ENCODE results near the gene ENPP1. TPM values are rescaled to one million over a fixed set of nuclear protein-coding genes. Genes with fewer than 3 reads are reported as not detected.

Gene ENPP1
- total RNA-seq, 6 experiments from 2014 or later, result 27.5 to 61.6 (median 45.6) TPM

DNA sequence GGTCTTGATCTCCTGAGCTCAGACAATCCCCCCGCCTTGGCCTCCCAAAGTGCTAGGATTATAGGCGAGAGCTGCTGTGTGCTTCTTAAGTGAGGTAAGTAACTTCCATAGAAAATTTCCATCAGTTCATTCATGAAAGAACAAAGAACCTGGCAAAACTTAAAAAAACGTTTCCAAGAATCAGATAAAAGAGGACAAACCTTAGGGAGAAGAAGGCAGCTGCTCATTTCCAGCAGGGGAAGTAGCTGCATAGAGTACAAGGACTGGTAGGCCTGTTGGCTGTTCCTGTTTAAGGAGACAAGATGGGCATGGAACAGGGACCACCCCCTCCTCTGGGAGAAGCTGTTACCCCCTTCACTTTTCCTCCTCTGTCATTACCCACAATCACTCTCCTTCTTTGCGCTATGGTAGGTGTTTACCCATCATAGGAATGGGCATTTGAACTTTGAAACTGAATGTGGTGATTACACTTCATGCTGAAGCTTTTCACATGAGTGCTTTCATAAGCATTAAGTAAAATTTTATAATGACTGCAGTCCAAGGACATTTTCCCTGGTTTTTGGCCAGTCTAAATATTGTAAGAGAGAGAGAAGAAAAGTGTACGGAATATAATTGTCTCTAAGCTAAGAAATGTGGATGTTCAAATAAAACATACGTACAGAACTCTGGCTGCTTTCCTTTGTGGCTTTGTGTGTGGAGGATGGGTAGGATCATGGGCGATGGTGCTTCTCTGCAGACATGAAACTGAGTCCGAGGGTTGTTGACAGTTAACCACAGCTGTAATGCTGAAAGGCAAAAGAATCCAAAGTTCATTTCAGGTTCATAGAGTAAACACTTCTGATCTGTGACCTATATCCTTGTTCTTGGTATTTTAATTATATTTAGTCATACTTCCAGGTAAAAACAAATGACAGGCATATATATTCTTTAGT, 86.9 kb downstream of the ENPP1 start:
- no peak for TF ChIP-seq POLR2A (IDR thresholded peaks at IDR 0.05)
- TF ChIP-seq, protein P1, sequence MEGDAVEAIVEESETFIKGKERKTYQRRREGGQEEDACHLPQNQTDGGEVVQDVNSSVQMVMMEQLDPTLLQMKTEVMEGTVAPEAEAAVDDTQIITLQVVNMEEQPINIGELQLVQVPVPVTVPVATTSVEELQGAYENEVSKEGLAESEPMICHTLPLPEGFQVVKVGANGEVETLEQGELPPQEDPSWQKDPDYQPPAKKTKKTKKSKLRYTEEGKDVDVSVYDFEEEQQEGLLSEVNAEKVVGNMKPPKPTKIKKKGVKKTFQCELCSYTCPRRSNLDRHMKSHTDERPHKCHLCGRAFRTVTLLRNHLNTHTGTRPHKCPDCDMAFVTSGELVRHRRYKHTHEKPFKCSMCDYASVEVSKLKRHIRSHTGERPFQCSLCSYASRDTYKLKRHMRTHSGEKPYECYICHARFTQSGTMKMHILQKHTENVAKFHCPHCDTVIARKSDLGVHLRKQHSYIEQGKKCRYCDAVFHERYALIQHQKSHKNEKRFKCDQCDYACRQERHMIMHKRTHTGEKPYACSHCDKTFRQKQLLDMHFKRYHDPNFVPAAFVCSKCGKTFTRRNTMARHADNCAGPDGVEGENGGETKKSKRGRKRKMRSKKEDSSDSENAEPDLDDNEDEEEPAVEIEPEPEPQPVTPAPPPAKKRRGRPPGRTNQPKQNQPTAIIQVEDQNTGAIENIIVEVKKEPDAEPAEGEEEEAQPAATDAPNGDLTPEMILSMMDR (IDR thresholded peaks at IDR 0.05), result no peak
- H3K27ac ChIP-seq, result peak overlapping the region; percentile 85 to 97 (median 96)
- peaks cover 0 to 19% (median 6%) of the 10 kb centered on the region in 4 donors for H3K36me3 ChIP-seq
- ATAC-seq (peak; percentile 84 to 94 (median 90)), DNase-seq (peak in 1 of 3 donors; percentile 76)
- H3K27me3 ChIP-seq, result no peaks in the 10 kb centered on the region
- peaks cover 0 to 30% (median 10%) of the 10 kb centered on the region in 4 donors for H3K4me1 ChIP-seq
- H3K4me3 ChIP-seq, result peak overlapping the region in 2 of 3 donors; percentile 13 to 17
- intact Hi-C loops (cut with DNase I), result no loop called here
- WGBS (ENCODE audit: insufficient coverage, low coverage, low lambda C conversion rate, missing lambda C conversion rate), result 26% methylated on average over 8 of the region's 8 CpGs
- H3K9me3 ChIP-seq, result no peaks in the 10 kb centered on the region

DNA sequence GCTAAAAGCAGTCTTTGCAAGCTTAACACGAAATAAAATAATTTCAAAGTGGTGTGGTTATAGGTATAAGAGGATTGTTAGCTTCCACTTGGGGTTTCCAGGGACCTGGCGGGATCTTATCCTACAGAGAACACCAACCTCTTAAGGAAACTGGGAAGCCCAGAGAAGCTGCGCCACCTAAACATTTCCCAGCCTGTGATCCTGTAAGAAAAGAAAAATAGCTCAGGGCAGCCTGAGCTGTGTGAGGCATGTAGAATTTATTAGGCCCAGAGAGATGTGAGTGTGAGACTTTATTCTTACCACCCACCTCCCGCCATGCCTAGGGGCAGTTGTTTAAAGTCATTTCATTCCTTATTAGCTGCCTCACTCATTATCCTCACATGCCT, 89.2 kb downstream of the ENPP1 start:
- no peak for TF ChIP-seq POLR2A (IDR thresholded peaks at IDR 0.05)
- TF ChIP-seq, protein P1 (IDR thresholded peaks at IDR 0.05), result no peak
- H3K27ac ChIP-seq, result peak overlapping the region in 1 of 3 donors; percentile 18
- intact Hi-C loops (cut with DNase I), result no loop called here
- H3K36me3 ChIP-seq, result no peaks in the 10 kb centered on the region
- no peaks in the 10 kb centered on the region for H3K9me3 ChIP-seq
- DNase-seq, result no peak
- 91% methylated on average over 4 of the region's 4 CpGs for WGBS (ENCODE audit: insufficient coverage, low coverage, low lambda C conversion rate, missing lambda C conversion rate)
- ATAC-seq, result no peak
- H3K27me3 ChIP-seq, result no peaks in the 10 kb centered on the region
- H3K4me3 ChIP-seq, result no peak overlapping the region
- peaks cover 0 to 28% (median 8%) of the 10 kb centered on the region in 4 donors for H3K4me1 ChIP-seq

DNA sequence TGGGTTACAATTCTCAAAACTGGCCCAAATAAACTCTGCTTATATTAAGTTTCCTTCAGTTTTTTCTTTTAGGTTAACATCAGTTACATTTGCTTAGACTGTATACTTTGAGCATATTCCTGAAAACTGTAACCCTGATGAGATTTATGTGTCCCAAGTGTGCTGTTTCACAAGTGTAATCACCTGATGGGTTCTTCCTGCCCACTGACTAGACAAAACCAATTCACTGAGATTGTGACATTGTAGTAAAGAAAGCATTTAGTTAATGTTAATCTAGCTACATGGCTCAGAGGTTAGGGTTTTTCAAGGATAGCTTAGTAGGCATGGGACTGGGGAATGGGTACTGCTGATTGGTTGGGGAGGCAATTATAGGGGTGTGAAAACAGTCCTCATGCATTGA, 89.8 kb downstream of the ENPP1 start:
- intact Hi-C loops (cut with DNase I), result no loop called here
- no peak for ATAC-seq
- H3K4me3 ChIP-seq, result no peak overlapping the region

DNA sequence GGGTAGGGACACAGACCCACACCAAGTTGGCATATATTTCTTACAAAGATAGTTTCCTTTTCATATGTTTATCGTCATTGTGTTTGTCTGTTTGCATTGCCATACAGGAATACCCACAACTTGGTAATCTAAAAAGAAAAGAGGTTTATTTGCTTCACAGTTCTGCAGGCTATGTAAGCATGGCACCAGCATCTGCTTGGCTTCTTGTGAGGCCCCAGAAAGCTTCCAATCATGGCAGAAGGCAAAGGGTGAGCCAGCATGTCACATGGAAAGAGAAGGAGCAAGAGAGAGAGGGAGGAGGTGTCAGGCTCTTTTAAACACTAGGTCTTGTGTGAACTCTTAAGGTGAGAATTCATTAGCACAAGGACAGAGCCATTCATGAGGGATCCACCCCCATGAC, 90.9 kb downstream of the ENPP1 start:
- DNase-seq, result no peak

More for the DNA sequence above, 89.8 kb downstream of the ENPP1 start:
- Histone ChIP-seq H3K4me1 (peaks cover 0 to 22% (median 5%) of the 10 kb centered on the region in 4 donors), H3K9me3 (no peaks in the 10 kb centered on the region), H3K36me3 (no peaks in the 10 kb centered on the region), H3K27ac (no peak overlapping the region), H3K27me3 (no peaks in the 10 kb centered on the region)
- no peak for DNase-seq
- TF ChIP-seq POLR2A (IDR thresholded peaks at IDR 0.05), result no peak
- TF ChIP-seq, protein P1 (IDR thresholded peaks at IDR 0.05), result no peak

More for the DNA sequence above, 90.9 kb downstream of the ENPP1 start:
- no peak for ATAC-seq
- WGBS (ENCODE audit: insufficient coverage, low coverage, low lambda C conversion rate, missing lambda C conversion rate), result 64% methylated on average over 1 of the region's 1 CpG
- H3K36me3 ChIP-seq, result no peaks in the 10 kb centered on the region
- H3K9me3 ChIP-seq, result no peaks in the 10 kb centered on the region
- H3K27me3 ChIP-seq, result no peaks in the 10 kb centered on the region
- TF ChIP-seq, protein P1 (IDR thresholded peaks at IDR 0.05), result no peak
- TF ChIP-seq POLR2A (IDR thresholded peaks at IDR 0.05), result no peak
- H3K27ac ChIP-seq, result no peak overlapping the region
- intact Hi-C loops (cut with DNase I), result no loop called here
- no peak overlapping the region for H3K4me3 ChIP-seq
- peaks cover 0 to 13% (median 5%) of the 10 kb centered on the region in 4 donors for H3K4me1 ChIP-seq
